ENCODE results near the gene CACNA1G.

The CACNA1G gene

GRCh38 chr17:50540560-50541401 is 19.7 kb upstream of the CACNA1G start:
- H3K9me3 ChIP-seq (ENCODE audit: insufficient read depth, low read length, severe bottlenecking) = no peaks in the 10 kb centered on the region
- peak overlapping the region; percentile 56; the same call in 1 of the 2 replicates for H3K9ac ChIP-seq (ENCODE audit: low read depth, low read length)
- H4K20me1 ChIP-seq (ENCODE audit: insufficient read depth, low read length) = 0 out of 2 replicates have a peak, but pooled peaks cover 2% of the 10 kb centered on the region
- TF ChIP-seq, protein P1, sequence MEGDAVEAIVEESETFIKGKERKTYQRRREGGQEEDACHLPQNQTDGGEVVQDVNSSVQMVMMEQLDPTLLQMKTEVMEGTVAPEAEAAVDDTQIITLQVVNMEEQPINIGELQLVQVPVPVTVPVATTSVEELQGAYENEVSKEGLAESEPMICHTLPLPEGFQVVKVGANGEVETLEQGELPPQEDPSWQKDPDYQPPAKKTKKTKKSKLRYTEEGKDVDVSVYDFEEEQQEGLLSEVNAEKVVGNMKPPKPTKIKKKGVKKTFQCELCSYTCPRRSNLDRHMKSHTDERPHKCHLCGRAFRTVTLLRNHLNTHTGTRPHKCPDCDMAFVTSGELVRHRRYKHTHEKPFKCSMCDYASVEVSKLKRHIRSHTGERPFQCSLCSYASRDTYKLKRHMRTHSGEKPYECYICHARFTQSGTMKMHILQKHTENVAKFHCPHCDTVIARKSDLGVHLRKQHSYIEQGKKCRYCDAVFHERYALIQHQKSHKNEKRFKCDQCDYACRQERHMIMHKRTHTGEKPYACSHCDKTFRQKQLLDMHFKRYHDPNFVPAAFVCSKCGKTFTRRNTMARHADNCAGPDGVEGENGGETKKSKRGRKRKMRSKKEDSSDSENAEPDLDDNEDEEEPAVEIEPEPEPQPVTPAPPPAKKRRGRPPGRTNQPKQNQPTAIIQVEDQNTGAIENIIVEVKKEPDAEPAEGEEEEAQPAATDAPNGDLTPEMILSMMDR (IDR thresholded peaks at IDR 0.05; ENCODE audit: borderline replicate concordance, extremely low read depth, low read length, poor library complexity, severe bottlenecking) = no peak
- TF ChIP-seq EZH2 (IDR thresholded peaks at IDR 0.05; ENCODE audit: borderline replicate concordance, low read depth, low read length, severe bottlenecking) = no peak
- no peak overlapping the region for H3K27ac ChIP-seq (ENCODE audit: low read length)
- peak overlapping the region; percentile 96 for H3K4me2 ChIP-seq (ENCODE audit: insufficient read depth, low read length)
- DNase-seq (no peak), ATAC-seq (ENCODE audit: insufficient read depth, low read depth) (no peak)
- no peaks in the 10 kb centered on the region for H3K79me2 ChIP-seq (ENCODE audit: insufficient read depth, low read length)
- no peaks in the 10 kb centered on the region for H3K27me3 ChIP-seq (ENCODE audit: insufficient read depth, low read length, poor library complexity)
- H3K4me3 ChIP-seq (ENCODE audit: low read depth in 1 of 2, low read length in 2 of 2) = no peak overlapping the region
- no peak overlapping the region for H2AFZ ChIP-seq (ENCODE audit: low read depth, low read length)
- H3K4me1 ChIP-seq (ENCODE audit: insufficient read depth, low read length) = peaks cover 19% of the 10 kb centered on the region
- no peaks in the 10 kb centered on the region for H3K36me3 ChIP-seq (ENCODE audit: insufficient read depth, low read length)

DNA sequence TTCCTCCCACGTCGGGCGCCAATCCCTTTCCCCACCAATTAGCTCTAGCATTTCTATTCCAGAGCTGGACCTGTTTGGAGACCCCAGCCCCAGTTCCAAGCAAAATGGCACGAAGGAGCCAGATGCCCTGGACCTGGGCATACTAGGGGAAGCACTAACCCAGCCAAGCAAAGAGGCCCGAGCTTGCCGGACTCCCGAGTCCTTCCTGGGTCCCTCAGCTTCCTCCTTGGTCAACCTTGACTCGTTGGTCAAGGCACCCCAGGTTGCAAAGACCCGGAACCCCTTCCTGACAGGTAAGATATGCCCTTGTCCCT is 19.2 kb upstream of the CACNA1G start:
- Histone ChIP-seq H3K36me3 (ENCODE audit: insufficient read depth, low read length) (no peaks in the 10 kb centered on the region), H3K79me2 (ENCODE audit: insufficient read depth, low read length) (no peaks in the 10 kb centered on the region), H3K9ac (ENCODE audit: low read depth, low read length) (peak overlapping the region; percentile 56), H3K4me2 (ENCODE audit: insufficient read depth, low read length) (peak overlapping the region; percentile 96), H3K27me3 (ENCODE audit: insufficient read depth, low read length, poor library complexity) (no peaks in the 10 kb centered on the region), H3K4me1 (ENCODE audit: insufficient read depth, low read length) (peaks cover 21% of the 10 kb centered on the region), H4K20me1 (ENCODE audit: insufficient read depth, low read length) (0 out of 2 replicates have a peak, but pooled peaks cover 2% of the 10 kb centered on the region), H3K27ac (ENCODE audit: low read length) (peak overlapping the region; percentile 27; the same call in 1 of the 2 replicates), H3K4me3 (ENCODE audit: low read depth in 1 of 2, low read length in 2 of 2) (peak overlapping the region in 1 of 2 experiments; percentile 69; a peak in 2 of 4 replicates), H2AFZ (ENCODE audit: low read depth, low read length) (peak overlapping the region; percentile 86), H3K9me3 (ENCODE audit: insufficient read depth, low read length, severe bottlenecking) (no peaks in the 10 kb centered on the region)
- ATAC-seq (ENCODE audit: insufficient read depth, low read depth) (no peak), DNase-seq (no peak)
- TF ChIP-seq, protein P1 (IDR thresholded peaks at IDR 0.05; ENCODE audit: borderline replicate concordance, extremely low read depth, low read length, poor library complexity, severe bottlenecking) = no peak
- no peak for TF ChIP-seq EZH2 (IDR thresholded peaks at IDR 0.05; ENCODE audit: borderline replicate concordance, low read depth, low read length, severe bottlenecking)

DNA sequence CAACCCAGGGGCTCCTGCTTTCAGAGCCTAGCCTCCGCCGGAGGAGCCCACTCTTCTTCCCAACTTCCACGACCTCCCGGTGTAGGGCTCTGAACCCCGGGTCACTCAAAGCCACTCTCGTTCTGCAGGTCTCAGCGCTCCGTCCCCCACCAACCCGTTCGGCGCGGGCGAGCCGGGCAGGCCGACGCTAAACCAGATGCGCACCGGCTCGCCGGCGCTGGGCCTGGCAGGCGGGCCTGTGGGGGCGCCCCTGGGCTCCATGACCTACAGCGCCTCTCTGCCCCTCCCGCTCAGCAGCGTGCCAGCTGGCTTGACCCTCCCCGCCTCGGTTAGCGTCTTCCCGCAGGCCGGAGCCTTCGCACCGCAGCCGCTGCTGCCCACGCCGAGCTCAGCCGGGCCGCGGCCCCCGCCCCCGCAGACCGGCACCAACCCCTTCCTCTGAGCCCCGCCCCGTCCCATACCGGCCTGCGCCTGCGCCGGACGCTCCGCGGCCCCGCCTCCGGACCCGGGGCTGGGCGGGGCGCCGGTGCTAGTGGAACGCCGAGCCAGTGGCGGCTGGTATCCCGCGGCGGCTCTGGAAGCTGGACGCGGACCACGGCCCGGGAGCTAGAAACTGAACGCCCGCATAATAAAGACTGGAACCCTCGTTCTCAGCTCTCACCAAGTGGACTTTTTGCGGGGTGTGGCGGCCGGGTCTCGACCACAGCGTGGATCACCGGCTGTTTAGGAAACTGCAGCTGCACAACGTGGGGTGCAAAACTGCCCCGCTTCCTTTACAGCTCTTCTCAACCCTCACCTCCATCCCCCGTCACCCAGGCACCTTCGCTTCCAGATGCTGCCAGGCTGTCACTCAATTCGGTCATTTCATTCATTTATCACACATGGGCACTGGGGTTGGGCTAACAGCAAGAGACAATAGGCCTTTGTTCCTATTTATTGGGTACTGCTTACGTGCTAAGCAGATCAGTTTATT is 18.5 kb upstream of the CACNA1G start:
- Histone ChIP-seq H3K27me3 (ENCODE audit: insufficient read depth, low read length, poor library complexity) (no peaks in the 10 kb centered on the region), H2AFZ (ENCODE audit: low read depth, low read length) (peak overlapping the region; percentile 86), H3K79me2 (ENCODE audit: insufficient read depth, low read length) (no peaks in the 10 kb centered on the region), H3K9ac (ENCODE audit: low read depth, low read length) (peak overlapping the region; percentile 56), H3K4me1 (ENCODE audit: insufficient read depth, low read length) (peaks cover 27% of the 10 kb centered on the region), H3K9me3 (ENCODE audit: insufficient read depth, low read length, severe bottlenecking) (no peaks in the 10 kb centered on the region), H3K4me3 (ENCODE audit: low read depth in 1 of 2, low read length in 2 of 2) (peak overlapping the region; percentile 22 to 69; a peak in 3 of 4 replicates), H3K36me3 (ENCODE audit: insufficient read depth, low read length) (no peaks in the 10 kb centered on the region), H4K20me1 (ENCODE audit: insufficient read depth, low read length) (0 out of 2 replicates have a peak, but pooled peaks cover 2% of the 10 kb centered on the region), H3K4me2 (ENCODE audit: insufficient read depth, low read length) (peak overlapping the region; percentile 96), H3K27ac (ENCODE audit: low read length) (peak overlapping the region; percentile 27; the same call in 1 of the 2 replicates)
- ATAC-seq (ENCODE audit: insufficient read depth, low read depth) (peak; percentile 89), DNase-seq (peak; percentile 83)
- TF ChIP-seq, protein P1 (IDR thresholded peaks at IDR 0.05; ENCODE audit: borderline replicate concordance, extremely low read depth, low read length, poor library complexity, severe bottlenecking) = peak; percentile 47
- TF ChIP-seq EZH2 (IDR thresholded peaks at IDR 0.05; ENCODE audit: borderline replicate concordance, low read depth, low read length, severe bottlenecking) = no peak
